HG02884 (cell line): ENCODE measurements around the gene PIM1.

ENCODE experiments used
- ATAC-seq: cut with Tn5 transposase; IDR thresholded peaks from one replicate; pipeline ENCODE4 v1.9.1; 2021; ENCODE audit warnings: mild to moderate bottlenecking, moderate library complexity; ENCODE audit not compliant: unreplicated experiment

Gene PIM1

DNA sequence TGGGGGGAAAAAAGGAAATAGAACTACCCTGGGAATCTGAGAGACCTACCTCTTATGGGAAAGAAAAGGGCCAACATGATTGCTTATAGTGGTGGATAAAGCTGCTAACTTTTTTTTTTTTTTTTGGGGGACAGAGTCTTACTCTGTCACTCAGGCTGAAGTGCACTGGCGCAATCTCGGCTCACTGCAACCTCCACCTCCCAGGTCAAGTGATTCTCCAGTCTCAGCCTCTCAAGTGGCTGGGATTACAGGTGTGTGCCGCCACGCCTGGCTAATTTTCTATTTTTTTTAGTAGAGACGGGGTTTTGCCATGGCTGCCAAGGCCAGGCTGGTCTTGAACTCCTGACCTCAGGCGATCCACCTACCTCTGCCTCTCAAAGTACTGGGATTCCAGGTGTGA, 48.1 kb downstream of the PIM1 start:
- ATAC-seq, result no peak

GRCh38 chr6:37218511-37218910, 48.6 kb downstream of the PIM1 start:
- ATAC-seq, result no peak

GRCh38 chr6:37221585-37222124, 51.7 kb downstream of the PIM1 start:
- ATAC-seq, result peak; percentile 10

GRCh38 chr6:37222125-37222967, 52.4 kb downstream of the PIM1 start:
- peak; percentile 84 for ATAC-seq

GRCh38 chr6:37222992-37223391, 53.0 kb downstream of the PIM1 start:
- ATAC-seq, result no peak
